ENCODE measurements around the gene DMD. TPM values are rescaled to one million over a fixed set of nuclear protein-coding genes. Genes with fewer than 3 reads are reported as not detected.

DMD gene
- total RNA-seq, 1 donor from 2014 or later, result 5.0 TPM

DNA sequence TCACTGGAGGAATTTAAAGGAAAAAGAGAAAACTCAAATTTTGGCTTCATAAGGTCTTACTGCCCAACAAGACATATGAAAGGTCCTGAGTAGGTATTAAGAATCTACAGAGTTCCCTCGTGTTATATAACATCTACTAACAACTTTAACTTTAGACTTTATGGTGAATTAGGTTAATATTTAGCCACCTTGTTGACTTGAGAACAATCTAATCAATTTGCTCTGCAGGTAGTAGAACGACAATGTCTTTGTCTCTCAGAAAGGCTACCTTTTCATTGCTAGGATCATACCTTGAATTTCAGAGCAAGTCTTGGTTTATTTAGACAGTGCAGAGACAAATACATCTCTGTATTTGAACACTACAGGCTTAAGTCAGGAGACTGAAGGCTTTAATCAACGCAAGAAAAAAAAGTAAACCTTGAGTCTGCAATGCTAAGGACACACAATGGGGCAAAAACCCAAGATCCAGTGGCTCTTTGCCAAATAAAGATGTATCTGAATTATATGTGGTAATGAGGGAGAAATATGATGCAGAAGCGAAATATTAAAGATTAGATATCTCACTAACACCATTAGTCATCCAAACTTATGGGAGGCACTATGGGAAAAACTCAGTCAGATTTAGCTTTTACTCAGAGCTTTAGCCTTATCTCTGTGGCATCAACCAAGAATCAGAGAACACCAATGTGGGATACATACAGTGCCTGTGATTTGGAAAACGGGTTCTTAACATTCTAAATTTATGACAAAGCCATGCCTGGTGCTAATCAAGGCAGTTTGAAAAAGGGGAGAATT, 2045.9 kb downstream of the DMD start:
- Mint-ChIP-seq H3K4me3 (no peak overlapping the region), H3K4me1 (no peaks in the 10 kb centered on the region), H3K27me3 (peaks cover 7% of the 10 kb centered on the region), H3K27ac (no peak overlapping the region), H3K36me3 (ENCODE audit: low read depth) (no peaks in the 10 kb centered on the region), H3K9me3 (peaks cover 10% of the 10 kb centered on the region)
- intact Hi-C loops (cut with micrococcal nuclease), result no loop called here
- no peak for DNase-seq

GRCh38 chrX:31154946-31155345, 2056.4 kb downstream of the DMD start:
- Mint-ChIP-seq H3K4me3 (no peak overlapping the region), H3K27ac (no peak overlapping the region)

GRCh38 chrX:31153475-31154047, 2057.8 kb downstream of the DMD start:
- Mint-ChIP-seq H3K27me3 (no peaks in the 10 kb centered on the region), H3K4me1 (no peaks in the 10 kb centered on the region), H3K4me3 (no peak overlapping the region)

More at GRCh38 chrX:31154946-31155345, 2056.4 kb downstream of the DMD start:
- Mint-ChIP-seq H3K36me3 (ENCODE audit: low read depth) (no peaks in the 10 kb centered on the region), H3K27me3 (no peaks in the 10 kb centered on the region), H3K4me1 (no peaks in the 10 kb centered on the region), H3K9me3 (no peaks in the 10 kb centered on the region)
- no peak for DNase-seq
- intact Hi-C loops (cut with micrococcal nuclease), result no loop called here

GRCh38 chrX:31147175-31147574, 2064.2 kb downstream of the DMD start:
- no peak overlapping the region for H3K27ac Mint-ChIP-seq
- H3K4me1 Mint-ChIP-seq, result no peaks in the 10 kb centered on the region
- no peaks in the 10 kb centered on the region for H3K27me3 Mint-ChIP-seq
- H3K4me3 Mint-ChIP-seq, result no peak overlapping the region
- no peak for DNase-seq
- peaks cover 5% of the 10 kb centered on the region for H3K36me3 Mint-ChIP-seq (ENCODE audit: low read depth)
- no peaks in the 10 kb centered on the region for H3K9me3 Mint-ChIP-seq
- intact Hi-C loops (cut with micrococcal nuclease), result no loop called here

More at GRCh38 chrX:31153475-31154047, 2057.8 kb downstream of the DMD start:
- H3K36me3 Mint-ChIP-seq (ENCODE audit: low read depth), result peaks cover 1% of the 10 kb centered on the region
- no peak for DNase-seq
- intact Hi-C loops (cut with micrococcal nuclease), result no loop called here
- no peak overlapping the region for H3K27ac Mint-ChIP-seq
- H3K9me3 Mint-ChIP-seq, result no peaks in the 10 kb centered on the region

- Mint-ChIP-seq H3K27me3 (no peaks in the 10 kb centered on the region), H3K4me3 (no peak overlapping the region), H3K4me1 (peaks cover 9% of the 10 kb centered on the region), H3K36me3 (ENCODE audit: low read depth) (peaks cover 5% of the 10 kb centered on the region), H3K9me3 (no peaks in the 10 kb centered on the region), H3K27ac (no peak overlapping the region)
- no peak for DNase-seq
- intact Hi-C loops (cut with micrococcal nuclease), result loop anchor here (10.0 kb wide), 1 partner anchor 75 kb away; no protein-coding TSS in a partner anchor
Measured at GRCh38 chrX:31139961-31140360, 2071.4 kb downstream of the DMD start.

DNA sequence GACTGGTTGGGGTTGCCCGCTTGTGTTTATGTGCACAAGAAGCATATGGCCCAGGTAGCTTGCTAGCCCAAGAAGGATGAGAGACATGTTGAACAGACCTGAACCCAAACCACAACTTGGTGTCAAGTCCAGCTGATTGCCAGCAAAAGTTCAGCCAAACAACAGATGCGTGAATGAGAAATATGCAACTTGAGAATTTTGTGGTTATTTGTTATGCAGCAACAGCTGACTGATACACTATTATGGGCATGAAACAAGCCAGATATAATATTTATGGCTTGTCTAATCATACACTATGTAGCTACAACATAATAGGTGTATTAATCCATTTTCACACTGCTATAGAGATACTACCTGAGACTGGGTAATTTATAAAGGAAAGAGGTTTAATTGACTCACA, 2073.2 kb downstream of the DMD start:
- Mint-ChIP-seq H3K27ac (no peak overlapping the region), H3K4me1 (peaks cover 9% of the 10 kb centered on the region), H3K9me3 (no peaks in the 10 kb centered on the region), H3K36me3 (ENCODE audit: low read depth) (peaks cover 5% of the 10 kb centered on the region), H3K27me3 (no peaks in the 10 kb centered on the region), H3K4me3 (no peak overlapping the region)
- DNase-seq, result no peak
- intact Hi-C loops (cut with micrococcal nuclease), result loop anchor here (10.0 kb wide), 1 partner anchor 73 kb away; no protein-coding TSS in a partner anchor

- intact Hi-C loops (cut with micrococcal nuclease), result loop anchor here (1.0 to 10.0 kb wide), 2 partner anchors 36 to 71 kb away; no protein-coding TSS in a partner anchor
- Mint-ChIP-seq H3K27ac (peak overlapping the region; percentile 51), H3K36me3 (ENCODE audit: low read depth) (peaks cover 5% of the 10 kb centered on the region), H3K27me3 (no peaks in the 10 kb centered on the region), H3K4me1 (peaks cover 12% of the 10 kb centered on the region), H3K9me3 (no peaks in the 10 kb centered on the region), H3K4me3 (peak overlapping the region; percentile 56)
- no peak for DNase-seq
Measured at GRCh38 chrX:31136144-31136611, 2075.2 kb downstream of the DMD start.

DNA sequence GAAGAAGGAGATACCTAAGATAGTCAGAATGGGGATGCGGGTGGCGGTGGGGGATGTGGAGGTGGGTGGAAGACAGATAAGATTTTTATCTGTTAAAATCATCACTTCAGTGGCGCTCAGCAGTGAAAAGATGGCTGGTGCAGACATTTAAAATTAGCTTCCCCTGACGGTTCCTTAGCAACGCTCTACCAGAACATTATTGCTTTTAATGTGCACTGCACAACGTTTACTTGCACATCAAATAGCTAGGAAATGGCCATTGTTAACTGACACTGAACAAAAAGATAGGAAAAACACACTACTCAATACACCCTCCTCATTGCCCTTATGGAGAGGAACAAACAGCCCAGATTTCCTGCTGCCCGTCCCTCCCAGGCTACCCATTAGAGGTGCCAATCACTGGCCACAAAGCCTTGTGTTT, 2078.5 kb downstream of the DMD start:
- Mint-ChIP-seq H3K36me3 (ENCODE audit: low read depth) (peaks cover 5% of the 10 kb centered on the region), H3K27ac (no peak overlapping the region), H3K4me3 (no peak overlapping the region), H3K4me1 (peaks cover 12% of the 10 kb centered on the region), H3K27me3 (no peaks in the 10 kb centered on the region), H3K9me3 (no peaks in the 10 kb centered on the region)
- intact Hi-C loops (cut with micrococcal nuclease), result loop anchor here (10.0 kb wide), 1 partner anchor 68 kb away; no protein-coding TSS in a partner anchor
- DNase-seq, result no peak

- Mint-ChIP-seq H3K4me3 (no peak overlapping the region), H3K9me3 (no peaks in the 10 kb centered on the region), H3K27me3 (no peaks in the 10 kb centered on the region), H3K4me1 (peaks cover 3% of the 10 kb centered on the region), H3K27ac (no peak overlapping the region), H3K36me3 (ENCODE audit: low read depth) (peaks cover 6% of the 10 kb centered on the region)
- intact Hi-C loops (cut with micrococcal nuclease), result loop anchor here (10.0 kb wide), 1 partner anchor 66 kb away; no protein-coding TSS in a partner anchor
- no peak for DNase-seq
Measured at GRCh38 chrX:31130457-31131220, 2080.7 kb downstream of the DMD start.

GRCh38 chrX:31128855-31129254, 2082.5 kb downstream of the DMD start:
- H3K27me3 Mint-ChIP-seq, result no peaks in the 10 kb centered on the region
- DNase-seq, result no peak
- H3K9me3 Mint-ChIP-seq, result no peaks in the 10 kb centered on the region
- no peak overlapping the region for H3K4me3 Mint-ChIP-seq
- intact Hi-C loops (cut with micrococcal nuclease), result no loop called here
- H3K27ac Mint-ChIP-seq, result no peak overlapping the region
- H3K36me3 Mint-ChIP-seq (ENCODE audit: low read depth), result peaks cover 6% of the 10 kb centered on the region
- H3K4me1 Mint-ChIP-seq, result peaks cover 2% of the 10 kb centered on the region

DNA sequence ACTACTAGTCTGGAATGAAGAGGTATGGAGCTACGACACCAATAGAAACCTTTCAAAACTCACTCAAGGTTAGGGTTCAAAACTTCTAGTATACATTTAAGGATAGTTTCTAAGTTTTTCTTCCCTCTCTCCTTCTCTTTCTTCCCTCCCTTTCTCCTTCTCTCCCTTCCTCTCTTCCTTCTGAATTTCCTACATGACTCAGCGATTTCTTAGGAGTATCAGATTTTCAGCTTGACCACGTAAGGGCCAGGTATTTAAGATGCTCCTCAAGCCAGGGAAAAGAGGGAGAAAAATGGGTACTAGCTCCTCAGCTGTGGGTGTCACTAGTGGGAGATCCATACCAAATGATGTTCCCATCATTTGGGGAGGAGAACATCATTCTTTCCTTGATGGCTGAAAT, 2083.6 kb downstream of the DMD start:
- no peaks in the 10 kb centered on the region for H3K9me3 Mint-ChIP-seq
- H3K27ac Mint-ChIP-seq, result no peak overlapping the region
- H3K36me3 Mint-ChIP-seq (ENCODE audit: low read depth), result peaks cover 6% of the 10 kb centered on the region
- H3K4me3 Mint-ChIP-seq, result no peak overlapping the region
- no peaks in the 10 kb centered on the region for H3K27me3 Mint-ChIP-seq
- no peak for DNase-seq
- intact Hi-C loops (cut with micrococcal nuclease), result no loop called here
- H3K4me1 Mint-ChIP-seq, result peaks cover 2% of the 10 kb centered on the region

DNA sequence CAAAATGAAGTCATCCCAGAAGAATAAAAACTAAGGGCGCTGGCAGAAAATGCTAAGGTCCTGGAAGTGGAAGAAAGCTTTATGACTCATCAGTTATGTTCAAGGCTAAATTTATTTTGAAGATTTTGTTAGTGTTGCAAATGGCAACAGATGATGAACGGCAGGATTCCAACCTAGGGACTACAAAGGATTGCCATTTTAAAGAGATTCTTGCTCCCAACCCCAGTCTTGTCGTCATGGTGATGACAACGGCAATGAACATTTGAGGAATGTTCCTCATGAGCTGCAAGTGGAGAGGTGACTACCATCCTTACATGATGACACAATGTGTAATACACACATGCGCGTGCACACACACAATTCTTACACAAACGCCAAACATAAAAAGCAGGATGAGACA, 2085.1 kb downstream of the DMD start:
- Mint-ChIP-seq H3K4me3 (no peak overlapping the region), H3K36me3 (ENCODE audit: low read depth) (peaks cover 6% of the 10 kb centered on the region), H3K27ac (no peak overlapping the region), H3K4me1 (no peaks in the 10 kb centered on the region), H3K27me3 (no peaks in the 10 kb centered on the region), H3K9me3 (no peaks in the 10 kb centered on the region)
- intact Hi-C loops (cut with micrococcal nuclease), result no loop called here
- no peak for DNase-seq

DNA sequence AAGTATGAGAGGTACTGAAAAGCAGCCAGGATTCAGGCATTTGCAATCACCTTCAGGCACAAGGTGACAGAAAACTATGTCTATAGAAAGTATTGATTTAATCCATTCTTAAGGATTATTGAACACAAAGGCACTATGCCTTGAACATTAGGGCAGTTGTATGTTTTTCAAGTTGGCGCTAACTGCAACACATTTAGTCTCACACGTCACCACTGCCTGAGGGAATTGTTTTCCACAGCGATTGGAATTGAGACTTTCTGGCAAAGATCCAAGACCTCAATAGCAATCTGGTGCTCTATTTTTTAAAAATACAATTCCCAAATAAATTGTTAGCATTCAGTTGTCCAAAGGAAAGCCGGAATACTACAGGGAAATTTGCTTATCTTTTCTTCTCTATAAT, 2086.8 kb downstream of the DMD start:
- Mint-ChIP-seq H3K4me1 (no peaks in the 10 kb centered on the region), H3K9me3 (no peaks in the 10 kb centered on the region), H3K27ac (no peak overlapping the region), H3K4me3 (no peak overlapping the region), H3K36me3 (ENCODE audit: low read depth) (peaks cover 6% of the 10 kb centered on the region), H3K27me3 (no peaks in the 10 kb centered on the region)
- intact Hi-C loops (cut with micrococcal nuclease), result no loop called here
- no peak for DNase-seq

DNA sequence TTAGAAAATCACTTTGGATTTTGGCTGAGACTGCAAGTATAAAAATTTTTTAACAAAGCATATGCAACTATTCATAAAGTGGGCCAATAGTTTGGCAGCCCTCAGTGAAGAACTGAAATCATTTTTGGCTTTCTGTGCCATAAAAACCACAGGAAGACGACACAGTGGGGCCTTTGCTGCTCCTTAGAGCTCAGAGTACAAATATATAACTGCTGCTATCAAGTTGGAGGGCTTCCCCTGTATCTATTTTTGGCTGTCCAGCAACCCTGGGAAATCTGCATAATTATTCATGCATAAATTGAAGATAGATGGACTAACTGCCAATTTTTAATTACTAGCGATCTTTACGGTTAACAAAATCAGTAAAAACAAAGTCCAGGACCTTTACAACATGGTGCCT, 2088.0 kb downstream of the DMD start:
- intact Hi-C loops (cut with micrococcal nuclease), result no loop called here
- no peak for DNase-seq
- Mint-ChIP-seq H3K4me1 (no peaks in the 10 kb centered on the region), H3K4me3 (no peak overlapping the region), H3K27me3 (no peaks in the 10 kb centered on the region), H3K9me3 (no peaks in the 10 kb centered on the region), H3K27ac (no peak overlapping the region), H3K36me3 (ENCODE audit: low read depth) (peaks cover 6% of the 10 kb centered on the region)
